ENCODE results near the gene ADO. TPM values are rescaled to one million over a fixed set of nuclear protein-coding genes. Genes with fewer than 3 reads are reported as not detected.

ADO gene
- total RNA-seq, 4 donors from 2014 or later, result 11.6 to 31.6 (median 27.1) TPM

- Histone ChIP-seq H3K9me3 (no peaks in the 10 kb centered on the region), H3K4me3 (peak overlapping the region; percentile 76 to 99 (median 92)), H3K4me1 (peaks cover 15 to 32% of the 10 kb centered on the region in 2 donors), H3K36me3 (no peaks in the 10 kb centered on the region), H3K27me3 (peaks cover 24 to 25% (median 24%) of the 10 kb centered on the region in 3 donors), H3K27ac (peak overlapping the region; percentile 86 to 94 (median 87))
- ATAC-seq (no peak), DNase-seq (no peak)
- intact Hi-C loops (cut with DNase I; ENCODE audit: low total_unique reads), result loop anchor here (1.0 to 10.0 kb wide), 7 partner anchors 12 to 815 kb away; partner anchors contain the start of gene ADO
- in situ Hi-C loops (cut with MboI; ENCODE audit: low sequenced_read_pairs in 4 of 4), result loop anchor here in 3 of 4 donors (25.0 kb wide), 2 partner anchors 296 to 321 kb away; partner anchors contain the start of gene NRBF2 (in 1 of the 3)
- TF ChIP-seq POLR2A (IDR thresholded peaks at IDR 0.05) (no peak), CTCF (IDR thresholded peaks at IDR 0.05 in 4 of 5, conservative IDR thresholded peaks at IDR 0.05 in 1 of 5) (no peak)
These were observed 11.5 kb downstream of the ADO start for GRCh38 chr10:62816076-62816330.

GRCh38 chr10:62816331-62817120 is 12.0 kb downstream of the ADO start, which contains the start of gene EGR2:
Gene EGR2, minus strand, starts transcription at chr10:62816366. Its CDS starts 337 bp downstream, at chr10:62816029.
- DNase-seq, result peak; percentile 86 to 89
- Histone ChIP-seq H3K9me3 (no peaks in the 10 kb centered on the region), H3K27me3 (peaks cover 24 to 25% (median 24%) of the 10 kb centered on the region in 3 donors), H3K36me3 (no peaks in the 10 kb centered on the region), H3K4me1 (peaks cover 15 to 32% of the 10 kb centered on the region in 2 donors), H3K4me3 (peak within 1 kb of the TSS; percentile 76 to 99 (median 92)), H3K27ac (peak within 1 kb of the TSS; percentile 86 to 94 (median 87))
- intact Hi-C loops (cut with DNase I; ENCODE audit: low total_unique reads), result loop anchor here (1.0 to 10.0 kb wide), 7 partner anchors 12 to 814 kb away; partner anchors contain the start of gene ADO
- in situ Hi-C loops (cut with MboI; ENCODE audit: low sequenced_read_pairs in 4 of 4), result loop anchor here in 3 of 4 donors (25.0 kb wide), 2 partner anchors 296 to 321 kb away; partner anchors contain the start of gene NRBF2 (in 1 of the 3)
- peak; percentile 88 to 89 for ATAC-seq
- TF ChIP-seq CTCF (IDR thresholded peaks at IDR 0.05 in 4 of 5, conservative IDR thresholded peaks at IDR 0.05 in 1 of 5) (no peak), POLR2A (IDR thresholded peaks at IDR 0.05) (peak in 1 of 2 donors; percentile 11)

- Histone ChIP-seq H3K9me3 (no peaks in the 10 kb centered on the region), H3K4me3 (peak overlapping the region; percentile 76 to 99 (median 92)), H3K27me3 (peaks cover 24 to 25% (median 24%) of the 10 kb centered on the region in 3 donors), H3K27ac (peak overlapping the region; percentile 86 to 94 (median 87)), H3K4me1 (peaks cover 15 to 32% of the 10 kb centered on the region in 2 donors), H3K36me3 (no peaks in the 10 kb centered on the region)
- TF ChIP-seq POLR2A (IDR thresholded peaks at IDR 0.05) (no peak), CTCF (IDR thresholded peaks at IDR 0.05 in 4 of 5, conservative IDR thresholded peaks at IDR 0.05 in 1 of 5) (no peak)
- in situ Hi-C loops (cut with MboI; ENCODE audit: low sequenced_read_pairs in 4 of 4), result loop anchor here in 3 of 4 donors (25.0 kb wide), 2 partner anchors 295 to 320 kb away; partner anchors contain the start of gene NRBF2 (in 1 of the 3)
- DNase-seq (peak; percentile 18 to 38), ATAC-seq (peak; percentile 60 to 63)
- intact Hi-C loops (cut with DNase I; ENCODE audit: low total_unique reads), result loop anchor here (2.0 to 10.0 kb wide), 5 partner anchors 55 to 814 kb away; no protein-coding TSS in a partner anchor
These were observed 12.7 kb downstream of the ADO start for GRCh38 chr10:62817121-62817765.

GRCh38 chr10:62817766-62818425 is 13.4 kb downstream of the ADO start:
- Histone ChIP-seq H3K4me1 (peaks cover 15 to 32% of the 10 kb centered on the region in 2 donors), H3K9me3 (no peaks in the 10 kb centered on the region), H3K27ac (peak overlapping the region; percentile 86 to 94 (median 87)), H3K36me3 (no peaks in the 10 kb centered on the region), H3K27me3 (peaks cover 24 to 25% (median 24%) of the 10 kb centered on the region in 3 donors), H3K4me3 (peak overlapping the region; percentile 76 to 99 (median 92))
- TF ChIP-seq CTCF (IDR thresholded peaks at IDR 0.05 in 4 of 5, conservative IDR thresholded peaks at IDR 0.05 in 1 of 5) (peak; percentile 73 to 93 (median 87)), POLR2A (IDR thresholded peaks at IDR 0.05) (no peak)
- in situ Hi-C loops (cut with MboI; ENCODE audit: low sequenced_read_pairs in 4 of 4), result loop anchor here in 3 of 4 donors (25.0 kb wide), 2 partner anchors 294 to 319 kb away; partner anchors contain the start of gene NRBF2 (in 1 of the 3)
- DNase-seq (peak; percentile 35 to 68), ATAC-seq (peak; percentile 53 to 60)
- intact Hi-C loops (cut with DNase I; ENCODE audit: low total_unique reads), result loop anchor here (1.0 to 10.0 kb wide), 8 partner anchors 56 to 813 kb away; no protein-coding TSS in a partner anchor
